GM18867 (cell line): ENCODE results near the gene KANSL3.
"Not testable (repeated sequence)": the region's sequence is repeated elsewhere in the genome, so short reads cannot be mapped to it uniquely, and the experiment has no call there.

Experiments
- ATAC-seq: cut with Tn5 transposase; IDR thresholded peaks from one replicate; pipeline ENCODE4 v1.9.1; 2021; ENCODE audit warnings: mild to moderate bottlenecking, moderate library complexity; ENCODE audit not compliant: unreplicated experiment

Gene KANSL3

GRCh38 chr2:96638144-96639121, at the start of gene KANSL3:
Gene KANSL3 (minus strand): TSS chr2:96638312. CDS start chr2:96637135, 1,177 bp downstream.
- peak; percentile 79 for ATAC-seq

DNA sequence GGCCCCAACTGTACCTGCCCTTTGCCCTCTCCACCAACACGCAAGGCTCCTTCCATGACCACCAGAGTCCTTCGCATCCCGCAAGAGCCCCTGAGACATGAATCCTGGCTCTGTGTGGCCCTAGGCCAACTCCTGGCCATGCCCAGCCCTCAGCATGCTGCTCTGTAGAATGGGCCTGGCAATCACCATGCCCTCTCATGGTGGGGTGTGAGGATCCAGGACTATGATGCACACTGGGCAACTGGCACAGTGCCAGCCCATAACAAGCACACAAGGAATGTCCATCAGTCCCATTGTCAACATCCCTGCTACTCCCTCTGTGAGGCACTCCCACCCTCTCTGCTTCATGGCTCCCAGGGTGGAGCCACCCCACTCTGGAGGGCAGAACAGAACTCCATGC, 49.2 kb upstream of the KANSL3 start:
- ATAC-seq: no peak

- no peak for ATAC-seq
These were observed 47.7 kb upstream of the KANSL3 start for GRCh38 chr2:96685577-96686459.

DNA sequence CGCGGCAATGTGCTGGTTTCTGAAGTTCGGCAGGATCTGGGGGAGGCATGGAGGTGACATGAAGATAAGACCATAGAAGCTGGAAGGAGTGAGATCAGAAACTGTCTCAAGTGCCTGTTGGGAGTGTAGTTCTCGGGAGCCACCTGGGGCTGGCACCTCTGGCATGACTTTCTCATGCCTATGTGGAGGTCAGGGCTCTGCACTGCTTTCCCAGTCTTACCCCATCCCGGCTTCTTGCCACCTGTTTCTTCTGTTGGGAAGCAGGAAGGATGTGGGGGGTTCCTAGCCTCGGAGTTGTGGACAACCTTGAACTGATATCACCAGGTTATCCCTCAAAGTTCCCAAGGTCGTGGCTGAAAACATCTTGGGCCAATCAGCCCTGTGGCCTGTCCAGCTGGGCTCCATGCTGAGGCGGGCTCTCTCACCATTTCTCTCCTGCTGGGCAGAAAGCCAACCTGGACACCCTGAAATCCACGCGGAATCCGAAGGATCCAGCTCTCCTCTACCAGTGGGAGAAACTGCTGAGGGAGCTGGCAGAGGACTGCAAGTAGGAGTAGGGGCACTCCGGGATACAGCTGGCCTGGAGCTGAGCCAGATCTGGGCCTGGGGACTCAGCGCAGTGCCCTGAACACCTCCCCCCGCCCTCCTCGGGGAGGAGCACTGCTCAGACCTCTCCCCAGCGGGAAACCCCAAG, 46.9 kb upstream of the KANSL3 start:
- ATAC-seq: no peak

- ATAC-seq: no peak
These were observed 46.1 kb upstream of the KANSL3 start for GRCh38 chr2:96683972-96684820.

DNA sequence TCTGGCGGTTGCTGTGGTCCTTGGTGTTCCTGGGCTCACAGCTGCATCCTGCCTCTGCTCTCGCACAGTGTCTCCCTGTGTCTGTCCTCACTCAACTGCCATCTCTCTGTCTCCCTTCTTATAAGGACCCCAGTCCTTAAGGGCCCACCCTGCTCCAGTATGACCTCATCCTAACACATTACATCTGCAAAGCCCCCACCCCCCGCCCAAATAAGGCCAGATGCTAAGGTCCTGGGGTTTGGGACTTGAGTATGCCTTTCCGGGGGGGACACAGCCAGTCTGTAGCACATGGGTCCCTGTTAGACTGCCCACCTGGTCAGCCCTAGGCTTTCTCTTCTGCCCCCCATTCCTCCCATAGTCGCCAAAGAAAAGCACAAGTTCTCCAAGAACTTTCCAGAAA, 45.2 kb upstream of the KANSL3 start:
- ATAC-seq: no peak

DNA sequence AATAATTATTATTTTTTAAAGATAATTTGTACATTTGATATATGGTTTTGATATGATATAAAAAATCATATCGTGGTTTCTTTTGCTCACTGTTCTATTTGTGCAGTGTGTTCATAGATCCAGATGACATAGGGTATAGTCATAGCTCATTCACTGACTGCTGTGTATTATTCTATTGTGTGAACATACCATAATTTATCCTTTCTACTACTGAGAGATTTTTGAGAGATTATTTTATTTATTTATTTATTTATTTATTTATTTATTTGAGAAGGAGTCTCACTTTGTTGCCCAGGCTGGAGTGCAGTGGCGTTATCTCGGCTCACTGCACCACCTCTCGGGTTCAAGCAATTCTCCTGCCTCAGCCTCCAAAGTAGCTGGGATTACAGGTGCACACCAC, 43.4 kb upstream of the KANSL3 start:
- no peak for ATAC-seq

- ATAC-seq: no peak
These were observed 42.5 kb upstream of the KANSL3 start for GRCh38 chr2:96680561-96681141.

DNA sequence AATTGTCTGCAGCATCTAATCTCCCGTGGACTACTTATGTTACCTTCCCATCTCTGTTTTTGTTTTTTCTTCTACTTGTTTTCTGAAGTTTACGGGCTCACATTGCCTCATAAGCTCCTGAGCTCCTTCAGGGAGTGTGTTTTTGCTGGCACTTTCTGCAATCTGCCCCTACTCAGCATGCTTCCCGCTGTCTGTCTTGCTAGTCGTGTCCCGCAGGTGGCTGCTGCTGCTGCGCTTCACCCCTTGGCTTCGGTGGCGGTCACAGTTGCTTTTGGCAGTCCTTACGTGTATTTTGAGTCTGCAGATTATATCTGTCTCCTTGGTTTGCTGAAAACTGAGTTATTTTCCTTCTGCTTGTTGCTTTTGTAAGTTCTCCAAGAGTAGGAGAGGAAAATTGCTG, 41.7 kb upstream of the KANSL3 start:
- ATAC-seq: no peak

- ATAC-seq: no peak
These were observed 31.6 kb upstream of the KANSL3 start for GRCh38 chr2:96669539-96670215.

DNA sequence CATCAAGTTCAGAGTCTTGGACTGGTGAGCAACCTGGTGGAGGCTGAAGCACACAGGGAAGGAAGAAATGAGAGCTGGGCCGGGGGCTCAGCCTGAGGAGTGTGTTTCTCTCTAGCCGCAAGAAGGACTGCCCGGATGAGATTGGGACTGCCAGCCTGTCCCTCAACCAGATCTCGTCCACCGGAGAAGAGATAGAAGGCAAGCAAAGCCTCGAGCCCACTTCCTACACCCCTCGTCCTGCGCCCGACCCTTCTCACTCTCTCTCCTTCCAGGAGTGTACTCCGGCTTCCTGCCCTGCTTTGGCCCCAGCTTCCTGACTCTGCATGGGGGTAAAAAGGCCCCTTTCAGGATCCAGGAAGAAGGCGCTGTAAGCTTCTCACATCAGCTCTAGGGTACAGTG, 30.7 kb upstream of the KANSL3 start:
- ATAC-seq: no peak

- not testable (repeated sequence) for ATAC-seq
These were observed 27.6 kb upstream of the KANSL3 start for GRCh38 chr2:96665717-96666116.

DNA sequence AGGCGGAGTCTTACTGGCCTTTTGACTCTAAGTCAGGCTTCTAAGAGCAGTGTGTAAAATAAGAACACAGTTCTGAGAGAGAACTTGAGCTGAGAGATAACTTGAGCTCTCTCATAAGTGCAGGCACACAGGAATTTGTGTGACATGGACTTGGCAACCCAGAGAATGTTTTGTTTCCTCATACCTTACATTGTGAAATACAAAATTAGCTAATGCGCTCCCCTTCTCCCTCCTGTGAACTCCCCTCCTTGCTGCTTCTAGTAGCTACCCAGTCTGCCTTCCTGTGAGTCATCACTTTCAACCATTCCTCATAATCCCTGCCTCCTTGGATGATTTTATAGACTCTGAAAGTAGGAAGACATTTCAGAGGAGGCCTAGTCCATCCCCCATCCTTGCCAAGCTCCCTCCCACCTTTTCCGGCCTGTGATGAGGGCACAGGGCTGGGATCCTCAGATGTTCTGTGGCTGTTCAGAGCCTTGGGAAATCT, 27.0 kb upstream of the KANSL3 start:
- ATAC-seq: no peak

DNA sequence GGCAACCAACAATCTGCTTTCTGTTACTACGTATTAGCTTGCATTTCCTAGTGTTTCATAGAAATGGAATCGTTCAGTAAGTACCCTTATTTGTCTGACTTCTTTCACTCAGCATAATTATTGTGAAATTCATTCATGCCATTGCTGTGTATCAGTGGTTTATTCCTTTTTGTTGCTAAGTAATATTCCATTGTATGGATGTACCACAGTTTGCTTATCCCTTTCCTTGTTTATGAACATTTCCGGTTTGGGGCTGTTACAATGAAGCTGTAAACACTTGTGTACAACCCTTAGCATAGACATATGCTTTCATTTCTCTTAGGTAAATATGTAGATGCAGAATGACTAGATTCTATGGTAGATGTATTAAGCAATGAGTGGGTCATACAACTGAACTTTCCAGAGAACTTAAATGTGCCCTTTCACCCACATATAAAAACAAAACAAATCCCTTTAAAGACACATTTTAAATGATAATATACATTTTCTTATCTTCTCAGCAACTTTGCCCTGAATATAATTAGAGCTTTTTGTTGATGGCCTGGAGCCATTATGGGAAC, 26.3 kb upstream of the KANSL3 start:
- no peak for ATAC-seq

DNA sequence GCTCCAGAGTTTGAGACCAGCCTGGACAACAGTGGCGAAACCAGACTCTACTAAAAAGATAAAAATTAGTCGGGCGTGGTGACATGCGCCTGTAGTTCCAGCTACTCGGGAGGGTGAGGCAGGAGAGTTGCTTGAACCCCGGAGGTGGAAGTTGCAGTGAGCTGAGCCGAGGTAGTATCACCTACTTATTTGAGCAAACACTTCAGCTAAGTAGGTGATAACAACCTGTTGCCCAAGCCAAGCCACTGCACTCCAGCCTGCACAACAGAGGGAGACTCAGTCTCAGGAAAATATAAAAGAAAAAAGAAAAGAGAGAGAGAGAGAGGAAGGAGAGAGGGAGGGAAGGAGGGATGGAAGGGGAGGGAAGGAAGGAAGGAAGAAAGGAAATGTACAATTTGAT, 25.7 kb upstream of the KANSL3 start:
- ATAC-seq: no peak

DNA sequence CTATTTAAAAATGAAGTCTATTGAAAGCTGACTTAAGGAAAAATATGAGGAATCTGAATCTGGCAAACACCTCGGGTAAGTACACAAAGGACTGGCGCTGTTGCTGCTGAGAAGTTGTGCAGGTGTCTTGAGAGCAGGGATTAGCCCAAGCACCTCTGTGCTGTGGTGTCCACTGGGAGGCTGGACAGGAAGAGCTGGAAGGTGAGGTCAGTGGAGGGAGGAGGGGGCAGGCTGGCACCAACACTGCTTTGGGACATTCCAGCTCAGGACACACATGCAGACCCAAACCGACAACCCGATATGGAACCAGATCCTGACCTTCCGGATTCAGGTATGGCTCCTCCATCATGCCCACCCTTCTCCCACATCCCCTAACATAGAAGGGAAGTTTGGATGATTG, 25.1 kb upstream of the KANSL3 start:
- ATAC-seq: no peak

DNA sequence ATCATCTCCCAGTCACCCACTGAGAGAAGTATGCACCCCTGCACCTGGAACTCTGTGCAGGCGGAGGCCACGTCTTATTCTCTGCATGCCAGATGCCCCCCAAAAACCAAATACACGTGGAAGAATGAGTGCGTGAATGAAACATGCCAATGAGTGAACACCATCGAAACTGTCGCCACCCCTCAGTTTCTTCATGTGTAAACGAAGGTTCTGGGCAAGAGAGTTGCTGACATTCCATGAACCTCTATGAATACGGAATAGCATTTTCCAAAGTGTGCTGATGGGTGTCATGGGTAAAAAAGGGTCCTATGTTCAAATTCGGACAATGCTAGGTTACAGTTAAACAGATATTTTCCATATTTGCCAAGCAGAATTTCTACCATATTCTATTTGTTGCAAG, 24.2 kb upstream of the KANSL3 start:
- no peak for ATAC-seq

DNA sequence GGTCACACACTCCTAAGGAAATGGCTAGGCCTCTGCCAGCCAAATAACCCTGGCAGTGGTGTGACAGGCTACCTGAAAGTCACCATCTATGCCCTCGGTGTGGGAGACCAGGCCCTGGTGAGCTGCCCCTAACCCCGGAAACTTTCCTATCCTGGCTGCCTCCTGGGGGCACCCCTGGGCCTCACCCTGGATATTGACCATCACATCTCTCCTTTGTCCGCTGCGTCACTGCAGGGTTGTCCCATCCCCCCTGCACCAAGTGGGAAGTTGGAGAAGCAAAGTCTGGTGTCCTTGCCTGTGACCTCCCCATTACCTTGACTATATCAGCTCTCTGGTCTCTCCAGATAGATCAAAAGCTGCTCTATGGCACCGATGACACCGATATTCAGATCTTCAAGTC, 23.2 kb upstream of the KANSL3 start:
- no peak for ATAC-seq

DNA sequence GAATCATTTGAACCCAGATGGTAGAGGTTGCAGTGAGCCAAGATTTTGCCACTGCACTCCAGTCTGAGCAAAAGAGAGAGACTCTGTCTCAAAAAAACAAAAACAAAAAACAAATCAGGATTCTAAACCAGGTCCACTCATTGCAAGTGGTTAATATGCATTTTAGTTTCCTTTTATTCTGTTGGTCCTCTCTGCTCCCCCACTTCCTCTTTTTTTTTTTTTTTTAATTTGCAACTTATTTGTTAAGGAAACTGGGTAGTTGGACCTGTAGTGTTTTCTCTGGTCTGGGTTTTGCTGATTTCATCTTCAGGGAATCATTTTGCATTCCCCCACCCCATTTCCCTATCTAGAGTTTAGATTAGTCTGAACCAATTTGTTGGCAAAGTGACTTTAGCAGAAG, 18.4 kb upstream of the KANSL3 start:
- ATAC-seq: no peak
